HepG2 (cell line): Measurements from ENCODE around the gene MIS18BP1. TPM values are rescaled to one million over a fixed set of nuclear protein-coding genes. Genes with fewer than 3 reads are reported as not detected.

Experiments
- BCL6 ChIP-seq: IDR thresholded peaks from 2 replicates; pipeline ENCODE4 v1.6.1; 2016; ENCODE audit warnings: missing genetic modification reagents, missing compliant biosample characterization
- DZIP1 ChIP-seq: sonication (generic); formaldehyde crosslinking; IDR thresholded peaks from 2 replicates; pipeline ENCODE4 v1.5.0; 2020; ENCODE audit warnings: mild to moderate bottlenecking, missing genetic modification reagents
- ELF4 ChIP-seq: sonication (generic); formaldehyde crosslinking; IDR thresholded peaks from 2 replicates; pipeline ENCODE4 v1.5.0; 2020; ENCODE audit warnings: missing genetic modification reagents, mild to moderate bottlenecking, moderate library complexity, borderline replicate concordance
- KLF13 ChIP-seq: sonication (generic); formaldehyde crosslinking; IDR thresholded peaks from 2 replicates; pipeline ENCODE4 v1.4.0; 2020; ENCODE audit warnings: mild to moderate bottlenecking, missing genetic modification reagents
- MLLT10 ChIP-seq: sonication (generic); formaldehyde crosslinking; IDR thresholded peaks from 2 replicates; pipeline ENCODE4 v1.4.0; 2020; ENCODE audit warnings: missing genetic modification reagents
- NR2F2 ChIP-seq: IDR thresholded peaks from 2 replicates; pipeline ENCODE4 v1.6.1; 2012; ENCODE audit warnings: low read depth, inconsistent platforms, borderline replicate concordance
- PHF21A ChIP-seq: sonication (generic); formaldehyde crosslinking; IDR thresholded peaks from 2 replicates; pipeline ENCODE4 v1.5.0; 2020; ENCODE audit warnings: mild to moderate bottlenecking, missing genetic modification reagents
- RNF2 ChIP-seq: fragments of 450-650 bp; conservative IDR thresholded peaks from 2 replicates; pipeline ENCODE4 v1.6.1; 2016; ENCODE audit warnings: low read depth
- RXRA ChIP-seq: sonication (generic); formaldehyde crosslinking; IDR thresholded peaks from 2 replicates; pipeline ENCODE4 v1.5.1; 2020; ENCODE audit warnings: missing genetic modification reagents
- SIN3A ChIP-seq: IDR thresholded peaks from 2 replicates; pipeline ENCODE4 v1.6.1; 2011; ENCODE audit warnings: low read depth, mild to moderate bottlenecking, control low read depth, low read length, borderline replicate concordance
- SOX13 ChIP-seq, 3 experiments: fragments of 450-650 bp in 1 of 3; sonication (generic) in 1 of 3; formaldehyde crosslinking in 1 of 3; IDR thresholded peaks in 2 of 3; conservative IDR thresholded peaks in 1 of 3; 2 replicates each; pipeline versions ENCODE4 v1.5.0 to v1.6.1; 2016 to 2020; ENCODE audit warnings: antibody characterized with exemption in 1 of 3, mild to moderate bottlenecking in 1 of 3, missing compliant biosample characterization in 1 of 3, missing genetic modification reagents in 1 of 3, moderate library complexity in 1 of 3
- SP140L ChIP-seq: sonication (generic); formaldehyde crosslinking; IDR thresholded peaks from 2 replicates; pipeline ENCODE4 v1.4.0; 2020; ENCODE audit warnings: missing genetic modification reagents, borderline replicate concordance
- ZNF251 ChIP-seq: sonication (generic); formaldehyde crosslinking; IDR thresholded peaks from 2 replicates; pipeline ENCODE4 v1.9.0; 2021; ENCODE audit warnings: mild to moderate bottlenecking, missing genetic modification reagents
- ZNF326 ChIP-seq: sonication (generic); formaldehyde crosslinking; IDR thresholded peaks from 2 replicates; pipeline ENCODE4 v1.4.0; 2020; ENCODE audit warnings: missing genetic modification reagents, borderline replicate concordance
- ZNF513 ChIP-seq: sonication (generic); formaldehyde crosslinking; conservative IDR thresholded peaks from 2 replicates; pipeline ENCODE4 v1.5.0; 2020; ENCODE audit warnings: missing genetic modification reagents
- ZNF550 ChIP-seq: sonication (generic); formaldehyde crosslinking; IDR thresholded peaks from 2 replicates; pipeline ENCODE4 v1.4.0; 2020; ENCODE audit warnings: mild to moderate bottlenecking, missing genetic modification reagents, borderline replicate concordance
- polyA plus RNA-seq, 8 experiments: library from polyadenylated mRNA; depleted of rRNA in 3 of 8; stranded (reverse) in 7 of 8; unstranded in 1 of 8; fragments of >200 nt; fragmentation: Illumina TruSeq in 4 of 8; extraction: Trizol in 4 of 8; gene quantifications; 2 replicates each; pipeline versions ENCODE4 v1.2.1 to v1.2.3, GENCODE V29; 2011 to 2016; ENCODE audit warnings: low read depth in 4 of 8, missing spikeins in 1 of 8, mixed read lengths in 1 of 8; ENCODE audit not compliant: insufficient read depth in 1 of 8
- total RNA-seq, 5 experiments: library from RNA; depleted of rRNA; stranded (reverse); fragments of >200 nt; fragmentation: Illumina TruSeq; extraction: Trizol; gene quantifications; 2 replicates each; pipeline ENCODE4 v1.2.3, GENCODE V29; 2016; ENCODE audit warnings: low read depth in 1 of 5
- TF ChIP-seq, protein P1 (sequence below): IDR thresholded peaks from 2 replicates; pipeline ENCODE4 v1.6.1; 2016; ENCODE audit warnings: mild to moderate bottlenecking, missing biosample characterization, missing genetic modification reagents
- TF ChIP-seq, protein P2 (sequence below): sonication (generic); formaldehyde crosslinking; IDR thresholded peaks from 2 replicates; pipeline ENCODE4 v1.5.0; 2020; ENCODE audit warnings: missing genetic modification reagents, mild to moderate bottlenecking, borderline replicate concordance

The MIS18BP1 gene
- total and polyA plus RNA-seq, 2 of the 13 experiments (the other 11 are each of a cell fraction or from before 2014, with no cell fraction given), result 9.5 to 36.4 TPM

DNA sequence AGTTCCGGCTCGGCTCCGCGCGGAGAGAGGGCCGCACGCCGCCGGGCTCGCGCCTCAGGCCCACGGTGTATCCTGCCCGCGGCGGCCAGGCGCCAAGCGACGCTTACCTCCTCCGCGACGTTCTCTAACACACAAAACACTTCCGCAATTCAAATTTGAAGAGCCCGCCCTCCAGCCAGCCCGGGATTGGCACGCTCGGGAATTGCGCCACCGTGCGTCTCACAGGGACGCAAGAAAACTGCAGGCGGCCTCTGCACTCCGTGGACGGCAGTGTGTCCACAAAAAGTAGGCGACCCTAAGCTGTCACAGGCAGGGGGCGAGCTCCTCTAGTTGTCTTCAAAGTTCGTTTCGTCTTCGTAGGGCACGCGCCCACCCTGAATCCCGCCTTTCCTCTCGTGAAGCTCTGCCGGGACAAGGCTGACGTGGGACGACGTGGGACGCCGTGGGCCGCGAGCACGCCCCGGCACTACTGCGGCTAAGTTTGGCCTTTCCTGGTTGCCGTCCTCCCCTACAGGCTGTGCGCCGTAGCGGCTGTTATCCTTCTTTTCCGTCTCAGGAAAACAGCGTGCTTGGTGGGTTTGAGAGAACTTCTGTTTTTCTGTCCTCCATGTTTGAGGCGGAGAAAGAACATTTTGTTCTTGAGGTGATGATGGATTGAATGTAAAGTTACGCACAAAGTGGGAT lies at the start of gene MIS18BP1 (continued):
- TF ChIP-seq SIN3A (peak; percentile 99), RNF2 (peak; percentile 92), BCL6 (CRISPR knock-in tag) (peak; percentile 30; the same call in 1 of the 2 replicates), MLLT10 (CRISPR knock-in tag) (no peak), ZNF550 (CRISPR knock-in tag) (no peak), SOX13 (IDR thresholded peaks at IDR 0.05) (no peak), SOX13 (CRISPR knock-in tag; conservative IDR thresholded peaks at IDR 0.05 in 1 of 2, IDR thresholded peaks at IDR 0.05 in 1 of 2) (peak in 1 of 2 experiments; percentile 3; a peak in 2 of 4 replicates), ZNF513 (CRISPR knock-in tag) (no peak), KLF13 (CRISPR knock-in tag) (no peak), ZNF251 (no peak), SP140L (peak; percentile 55; the same call in 1 of the 2 replicates), RXRA (CRISPR knock-in tag) (peak; percentile 82), PHF21A (CRISPR knock-in tag) (peak; percentile 79), DZIP1 (CRISPR knock-in tag) (peak; percentile 91), NR2F2 (no peak; the same call in 1 of the 2 replicates), ELF4 (CRISPR knock-in tag) (peak; percentile 88), ZNF326 (CRISPR knock-in tag) (no peak)
- TF ChIP-seq, protein P1, sequence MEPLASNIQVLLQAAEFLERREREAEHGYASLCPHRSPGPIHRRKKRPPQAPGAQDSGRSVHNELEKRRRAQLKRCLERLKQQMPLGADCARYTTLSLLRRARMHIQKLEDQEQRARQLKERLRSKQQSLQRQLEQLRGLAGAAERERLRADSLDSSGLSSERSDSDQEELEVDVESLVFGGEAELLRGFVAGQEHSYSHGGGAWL, result peak; percentile 86
- TF ChIP-seq, protein P2, sequence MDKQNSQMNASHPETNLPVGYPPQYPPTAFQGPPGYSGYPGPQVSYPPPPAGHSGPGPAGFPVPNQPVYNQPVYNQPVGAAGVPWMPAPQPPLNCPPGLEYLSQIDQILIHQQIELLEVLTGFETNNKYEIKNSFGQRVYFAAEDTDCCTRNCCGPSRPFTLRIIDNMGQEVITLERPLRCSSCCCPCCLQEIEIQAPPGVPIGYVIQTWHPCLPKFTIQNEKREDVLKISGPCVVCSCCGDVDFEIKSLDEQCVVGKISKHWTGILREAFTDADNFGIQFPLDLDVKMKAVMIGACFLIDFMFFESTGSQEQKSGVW (CRISPR knock-in tag), result no peak
